Fibroblast of lung (primary cell): ENCODE data around the gene USP13. TPM values are rescaled to one million over a fixed set of nuclear protein-coding genes. Genes with fewer than 3 reads are reported as not detected.

ENCODE experiments used
- DNase-seq, 2 donors: peaks; one replicate each; pipeline versions ENCODE4 v3.0.0 to v3.0.0-alpha.2; 2010; ENCODE audit warnings: low read depth in 2 of 2
- H2AFZ ChIP-seq: 2 replicates; pipeline ENCODE4 v1.5.1; 2012; ENCODE audit warnings: low read length, control low read depth, inconsistent platforms
- H3K27ac ChIP-seq: 2 replicates; pipeline ENCODE4 v1.5.1; 2011; ENCODE audit warnings: low read length, control low read depth; ENCODE audit not compliant: insufficient read depth
- H3K27me3 ChIP-seq: 2 replicates; pipeline ENCODE4 v1.5.1; 2011; ENCODE audit warnings: mild to moderate bottlenecking, low read length; ENCODE audit not compliant: control insufficient read depth, insufficient read depth
- H3K36me3 ChIP-seq: 2 replicates; pipeline ENCODE4 v1.5.1; 2011; ENCODE audit warnings: low read length; ENCODE audit not compliant: control insufficient read depth, insufficient read depth
- H3K4me1 ChIP-seq: 2 replicates; pipeline ENCODE4 v1.5.1; 2011; ENCODE audit warnings: low read length; ENCODE audit not compliant: control insufficient read depth, insufficient read depth; ENCODE audit errors: extremely low read depth
- H3K4me2 ChIP-seq: 2 replicates; pipeline ENCODE4 v1.5.1; 2011; ENCODE audit warnings: low read length, control low read depth; ENCODE audit not compliant: insufficient read depth; ENCODE audit errors: extremely low read depth
- H3K4me3 ChIP-seq, 4 experiments: fragments of 200-600 bp in 1 of 4; sonication (generic) in 1 of 4; replicated peaks in 1 of 4; 2 replicates each; pipeline ENCODE4 v1.5.1; 2011 to 2016; ENCODE audit warnings: low read length in 4 of 4, low read depth in 3 of 4, mild to moderate bottlenecking in 3 of 4, control low read depth in 2 of 4, inconsistent platforms in 1 of 4, mixed read lengths in 1 of 4; ENCODE audit not compliant: insufficient read depth in 1 of 4; ENCODE audit errors: control extremely low read depth in 1 of 4
- H3K79me2 ChIP-seq: 2 replicates; pipeline ENCODE4 v1.5.1; 2012; ENCODE audit warnings: mild to moderate bottlenecking, low read length, inconsistent platforms; ENCODE audit not compliant: control insufficient read depth, insufficient read depth
- H3K9ac ChIP-seq: 2 replicates; pipeline ENCODE4 v1.5.1; 2011; ENCODE audit warnings: mild to moderate bottlenecking, low read length, control low read depth; ENCODE audit not compliant: insufficient read depth
- H3K9me3 ChIP-seq: 2 replicates; pipeline ENCODE4 v1.5.1; 2012; ENCODE audit warnings: low read depth, low read length; ENCODE audit not compliant: control insufficient read depth, insufficient read depth
- H4K20me1 ChIP-seq: 2 replicates; pipeline ENCODE4 v1.5.1; 2011; ENCODE audit warnings: low read length; ENCODE audit not compliant: control insufficient read depth, insufficient read depth; ENCODE audit errors: extremely low read depth
- EZH2 ChIP-seq: IDR thresholded peaks from 2 replicates; pipeline ENCODE4 v1.5.1; 2012; ENCODE audit warnings: low read length, control low read depth, mild to moderate bottlenecking; ENCODE audit errors: missing control alignments
- polyA plus RNA-seq, 2 donors: library from polyadenylated mRNA; depleted of rRNA in 1 of 2; stranded (reverse) in 1 of 2; unstranded in 1 of 2; fragments of >200 nt; gene quantifications; 2 replicates each; pipeline ENCODE4 v1.2.1, GENCODE V29; 2011 to 2012; ENCODE audit warnings: missing spikeins in 1 of 2
- total RNA-seq: library from RNA; depleted of rRNA; stranded (reverse); fragments of >200 nt; gene quantifications from 2 replicates; pipeline ENCODE4 v1.2.1, GENCODE V29; 2014
- TF ChIP-seq, protein P1 (sequence below), 2 donors: IDR thresholded peaks in 1 of 2; conservative IDR thresholded peaks in 1 of 2; 1 replicate in 1 of 2; 2 replicates in 1 of 2; pipeline ENCODE4 v1.5.1; 2011 to 2012; ENCODE audit warnings: low read length in 2 of 2, control low read depth in 1 of 2, inconsistent platforms in 1 of 2, low read depth in 1 of 2, mild to moderate bottlenecking in 1 of 2

Gene USP13
- total and polyA plus RNA-seq, 2 donors (not counting 1 experiment from before 2014, with no cell fraction given): 11.7 to 15.7 TPM

DNA sequence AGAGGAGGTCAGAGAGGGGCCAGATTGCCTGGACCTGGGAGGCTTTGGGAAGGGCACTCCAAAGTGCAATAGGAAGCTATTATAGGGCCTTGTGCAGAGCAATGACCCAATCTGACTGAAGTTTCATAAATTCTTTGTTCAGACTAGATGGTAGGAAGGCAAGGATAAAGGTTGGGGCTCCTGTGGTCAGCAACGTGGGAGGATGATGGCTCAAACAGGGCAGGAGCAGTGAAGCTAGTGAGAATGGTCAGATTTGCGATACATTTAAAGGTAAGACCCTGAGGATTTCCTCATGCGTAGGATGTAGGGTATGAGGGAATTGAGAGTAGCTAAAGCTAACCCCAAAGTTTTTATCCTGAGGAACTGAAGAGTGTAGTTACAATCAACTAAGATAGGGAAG is 139.0 kb downstream of the USP13 start:
- Histone ChIP-seq H3K9me3 (no peaks in the 10 kb centered on the region), H2AFZ (no peak overlapping the region), H3K27me3 (no peaks in the 10 kb centered on the region), H3K27ac (no peak overlapping the region), H3K36me3 (no peaks in the 10 kb centered on the region), H3K4me3 (no peak overlapping the region), H3K4me2 (no peak overlapping the region), H3K79me2 (no peaks in the 10 kb centered on the region), H3K4me1 (no peaks in the 10 kb centered on the region), H4K20me1 (no peaks in the 10 kb centered on the region), H3K9ac (no peak overlapping the region)
- no peak for DNase-seq
- TF ChIP-seq, protein P1, sequence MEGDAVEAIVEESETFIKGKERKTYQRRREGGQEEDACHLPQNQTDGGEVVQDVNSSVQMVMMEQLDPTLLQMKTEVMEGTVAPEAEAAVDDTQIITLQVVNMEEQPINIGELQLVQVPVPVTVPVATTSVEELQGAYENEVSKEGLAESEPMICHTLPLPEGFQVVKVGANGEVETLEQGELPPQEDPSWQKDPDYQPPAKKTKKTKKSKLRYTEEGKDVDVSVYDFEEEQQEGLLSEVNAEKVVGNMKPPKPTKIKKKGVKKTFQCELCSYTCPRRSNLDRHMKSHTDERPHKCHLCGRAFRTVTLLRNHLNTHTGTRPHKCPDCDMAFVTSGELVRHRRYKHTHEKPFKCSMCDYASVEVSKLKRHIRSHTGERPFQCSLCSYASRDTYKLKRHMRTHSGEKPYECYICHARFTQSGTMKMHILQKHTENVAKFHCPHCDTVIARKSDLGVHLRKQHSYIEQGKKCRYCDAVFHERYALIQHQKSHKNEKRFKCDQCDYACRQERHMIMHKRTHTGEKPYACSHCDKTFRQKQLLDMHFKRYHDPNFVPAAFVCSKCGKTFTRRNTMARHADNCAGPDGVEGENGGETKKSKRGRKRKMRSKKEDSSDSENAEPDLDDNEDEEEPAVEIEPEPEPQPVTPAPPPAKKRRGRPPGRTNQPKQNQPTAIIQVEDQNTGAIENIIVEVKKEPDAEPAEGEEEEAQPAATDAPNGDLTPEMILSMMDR (conservative IDR thresholded peaks at IDR 0.05 in 1 of 2, IDR thresholded peaks at IDR 0.05 in 1 of 2; ENCODE audit: low read depth in 1 of 2, low read length in 2 of 2): no peak
- no peak for TF ChIP-seq EZH2

DNA sequence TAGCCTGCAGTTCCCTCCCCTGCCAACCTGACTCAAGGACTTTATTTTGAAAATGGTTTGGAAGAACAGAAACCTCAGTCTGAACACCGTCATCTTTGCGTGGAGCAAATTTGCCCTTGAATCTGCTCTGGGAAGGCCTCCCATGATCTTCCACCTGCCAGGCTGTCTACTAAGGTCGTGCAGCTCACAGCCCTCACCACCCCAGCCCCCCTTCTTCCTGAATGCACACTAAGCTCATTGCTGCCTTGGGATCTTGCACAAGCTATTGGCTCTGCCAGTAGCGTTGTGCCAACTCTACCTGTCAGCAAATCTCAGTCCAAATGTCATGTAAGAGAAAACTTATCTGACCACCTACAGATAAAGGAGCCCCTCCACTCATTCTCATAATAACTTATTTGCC is 141.5 kb downstream of the USP13 start:
- H3K4me3 ChIP-seq: no peak overlapping the region
- no peak overlapping the region for H3K4me2 ChIP-seq
- TF ChIP-seq, protein P1 (conservative IDR thresholded peaks at IDR 0.05 in 1 of 2, IDR thresholded peaks at IDR 0.05 in 1 of 2; ENCODE audit: low read depth in 1 of 2, low read length in 2 of 2): no peak
- TF ChIP-seq EZH2: no peak
- no peaks in the 10 kb centered on the region for H3K27me3 ChIP-seq
- no peaks in the 10 kb centered on the region for H3K36me3 ChIP-seq
- no peaks in the 10 kb centered on the region for H4K20me1 ChIP-seq
- H2AFZ ChIP-seq: no peak overlapping the region
- no peak overlapping the region for H3K27ac ChIP-seq
- no peaks in the 10 kb centered on the region for H3K79me2 ChIP-seq
- no peaks in the 10 kb centered on the region for H3K4me1 ChIP-seq
- DNase-seq: no peak
- no peaks in the 10 kb centered on the region for H3K9me3 ChIP-seq
- H3K9ac ChIP-seq: no peak overlapping the region

- Histone ChIP-seq H3K9me3 (no peaks in the 10 kb centered on the region), H2AFZ (no peak overlapping the region), H3K79me2 (no peaks in the 10 kb centered on the region), H3K4me2 (no peak overlapping the region), H4K20me1 (no peaks in the 10 kb centered on the region), H3K4me3 (no peak overlapping the region), H3K4me1 (peaks cover 5% of the 10 kb centered on the region), H3K27me3 (no peaks in the 10 kb centered on the region), H3K27ac (no peak overlapping the region), H3K36me3 (no peaks in the 10 kb centered on the region), H3K9ac (no peak overlapping the region)
- no peak for TF ChIP-seq EZH2
- TF ChIP-seq, protein P1 (conservative IDR thresholded peaks at IDR 0.05 in 1 of 2, IDR thresholded peaks at IDR 0.05 in 1 of 2; ENCODE audit: low read depth in 1 of 2, low read length in 2 of 2): no peak
- DNase-seq: no peak
These were observed 143.6 kb downstream of the USP13 start for GRCh38 chr3:179796421-179796820.
